Pancreas (tissue), 10 donors: ENCODE data around the gene SLC7A8. TPM values are rescaled to one million over a fixed set of nuclear protein-coding genes. Genes with fewer than 3 reads are reported as not detected.

ENCODE experiments used
- ATAC-seq, 4 donors: fragments of 200-7000 bp; cut with Tn5 transposase; one replicate each; pipeline versions ENCODE4 v1.8.0 to v1.9.1; 2020; ENCODE audit warnings: mild to moderate bottlenecking in 4 of 4, moderate library complexity in 4 of 4
- DNase-seq, 6 donors: peaks; one replicate each; pipeline ENCODE4 v3.0.0-alpha.2; 2020
- FAIRE-seq: peaks from 2 replicates; lab custom pipeline; 2012; peaks lifted over from hg19 to GRCh38; lab: Jason Lieb, UNC
- H3K27ac ChIP-seq, 4 donors: fragments of 200-600 bp; sonication (generic); 1 replicate in 3 of 4; 2 replicates in 1 of 4; pipeline versions ENCODE4 v1.5.0 to v1.8.0; 2020
- H3K27me3 ChIP-seq, 4 donors: fragments of 200-600 bp; one replicate each; pipeline ENCODE4 v1.8.0; 2021
- H3K36me3 ChIP-seq, 3 donors: fragments of 200-600 bp; sonication (generic) in 1 of 3; one replicate each; pipeline versions ENCODE4 v1.5.0 to v1.8.0; 2020 to 2021
- H3K4me1 ChIP-seq, 3 donors: fragments of 200-600 bp; one replicate each; pipeline ENCODE4 v1.8.0; 2021
- H3K4me3 ChIP-seq, 4 donors: fragments of 200-600 bp; sonication (generic) in 2 of 4; one replicate each; pipeline versions ENCODE4 v1.5.0 to v1.8.0; 2020 to 2021
- H3K9me3 ChIP-seq, 4 donors: fragments of 200-600 bp; one replicate each; pipeline ENCODE4 v1.8.0; 2021
- WGBS, 2 donors: extraction: QIAGEN DNeasy Blood & Tissue Kit; methylation state at CpG; one replicate each; pipeline ENCODE4 v1.1.7; 2013; 5-methylcytosine and 5-hydroxymethylcytosine counted together
- intact Hi-C, 3 donors: fragments of 100-400 bp; cut with DNase I; formaldehyde crosslinking; loops; one replicate each; pipeline versions ENCODE4 v1.11.1 to v1.14.2; 2022
- polyA plus RNA-seq, 2 donors: library from polyadenylated mRNA; stranded (reverse); fragments of 200-250 nt; gene quantifications; one replicate each; pipeline ENCODE4 v1.2.3, GENCODE V29; 2013
- total RNA-seq, 6 donors: library from RNA; stranded (reverse); fragmentation: NEBNext Ultra II Directional in 4 of 6; extraction: Animal tissue kit (Norgen Biotek cat#: 25700) in 4 of 6; gene quantifications; one replicate each; pipeline versions ENCODE4 v1.2.1 to v1.2.4, GENCODE V29; 2021 to 2023
- TF ChIP-seq, protein P1 (sequence below), 4 donors: fragments of 200-600 bp; sonication (generic) in 3 of 4; IDR thresholded peaks; one replicate each; pipeline versions ENCODE4 v1.5.0 to v1.8.0; 2021; ENCODE audit warnings: antibody characterized with exemption in 4 of 4
- donor health status: healthy with polysubstance abuse.
- donor health status: DM: no; HTN: no; CAD: no; lungs with moderate emphysema.
- donor health status: DM: no; HTN: no; CAD: no.
- donor health status: control.
- donor health status: control.
- donor health status: Bipolar disorder and iron deficiency.
- donor health status: DM: yes; HTN: yes; CAD: no.
- donor health status: DM: no; HTN: no; CAD: no.
- donor health status: DM: no; HTN: no; CAD: no.
- donor health status: DM: yes; HTN: yes; CAD: no.

The SLC7A8 gene
- total and polyA plus RNA-seq, 8 donors = 11.5 to 70.8 (median 30.5) TPM

DNA sequence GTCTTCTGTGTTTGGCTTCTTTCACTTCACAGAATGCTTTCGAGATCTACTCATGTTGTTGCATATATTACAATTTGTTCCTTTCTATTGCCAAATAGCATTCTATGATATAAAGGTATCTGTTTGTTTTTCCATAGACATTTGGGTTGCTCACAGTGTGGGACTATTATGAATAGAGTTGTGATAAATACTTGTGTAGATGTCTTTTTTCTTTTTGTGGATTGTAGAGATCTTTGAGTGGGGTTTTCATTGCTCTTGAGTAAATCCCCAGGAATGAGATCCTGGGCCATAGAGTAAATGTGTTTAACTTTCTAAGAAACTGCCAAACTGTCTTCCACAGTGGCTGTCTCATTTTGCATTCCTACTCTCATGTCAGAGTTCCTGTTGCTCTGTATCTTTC lies 39.5 kb downstream of the SLC7A8 start:
- ATAC-seq (no peak), FAIRE-seq (no peak), DNase-seq (no peak)
- WGBS, 2 donors = 64 to 66% methylated on average over 1 of the region's 1 CpG
- Histone ChIP-seq H3K27me3 (no peaks in the 10 kb centered on the region), H3K4me3 (no peak overlapping the region), H3K4me1 (peaks cover 0 to 12% (median 0%) of the 10 kb centered on the region in 3 donors), H3K27ac (no peak overlapping the region), H3K36me3 (no peaks in the 10 kb centered on the region), H3K9me3 (no peaks in the 10 kb centered on the region)
- TF ChIP-seq, protein P1, sequence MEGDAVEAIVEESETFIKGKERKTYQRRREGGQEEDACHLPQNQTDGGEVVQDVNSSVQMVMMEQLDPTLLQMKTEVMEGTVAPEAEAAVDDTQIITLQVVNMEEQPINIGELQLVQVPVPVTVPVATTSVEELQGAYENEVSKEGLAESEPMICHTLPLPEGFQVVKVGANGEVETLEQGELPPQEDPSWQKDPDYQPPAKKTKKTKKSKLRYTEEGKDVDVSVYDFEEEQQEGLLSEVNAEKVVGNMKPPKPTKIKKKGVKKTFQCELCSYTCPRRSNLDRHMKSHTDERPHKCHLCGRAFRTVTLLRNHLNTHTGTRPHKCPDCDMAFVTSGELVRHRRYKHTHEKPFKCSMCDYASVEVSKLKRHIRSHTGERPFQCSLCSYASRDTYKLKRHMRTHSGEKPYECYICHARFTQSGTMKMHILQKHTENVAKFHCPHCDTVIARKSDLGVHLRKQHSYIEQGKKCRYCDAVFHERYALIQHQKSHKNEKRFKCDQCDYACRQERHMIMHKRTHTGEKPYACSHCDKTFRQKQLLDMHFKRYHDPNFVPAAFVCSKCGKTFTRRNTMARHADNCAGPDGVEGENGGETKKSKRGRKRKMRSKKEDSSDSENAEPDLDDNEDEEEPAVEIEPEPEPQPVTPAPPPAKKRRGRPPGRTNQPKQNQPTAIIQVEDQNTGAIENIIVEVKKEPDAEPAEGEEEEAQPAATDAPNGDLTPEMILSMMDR (IDR thresholded peaks at IDR 0.05) = no peak
- intact Hi-C loops = no loop called here

DNA sequence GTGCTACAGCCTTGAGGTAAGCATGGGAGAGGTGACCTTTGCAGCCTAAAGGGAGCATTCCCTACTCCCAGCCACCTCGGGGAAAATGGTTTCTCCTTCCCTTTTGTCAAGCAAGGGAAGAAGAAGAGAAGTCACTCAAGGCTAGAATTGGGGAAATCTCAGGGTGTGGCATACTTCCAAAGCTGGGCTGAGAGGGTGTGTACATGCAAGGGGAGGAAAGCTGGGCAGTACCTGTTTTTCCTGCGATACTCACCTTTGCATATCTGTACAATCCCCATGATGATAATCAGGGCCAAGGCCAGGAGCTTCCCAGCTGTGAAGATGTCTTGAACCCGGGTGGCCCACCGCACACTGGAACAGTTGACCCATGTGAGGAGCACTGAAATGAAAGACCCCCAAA lies 40.6 kb downstream of the SLC7A8 start:
- 82 to 87% methylated on average over 4 of the region's 4 CpGs for WGBS, 2 donors
- Histone ChIP-seq H3K4me1 (peaks cover 0 to 12% (median 0%) of the 10 kb centered on the region in 3 donors), H3K4me3 (no peak overlapping the region), H3K27me3 (no peaks in the 10 kb centered on the region), H3K36me3 (no peaks in the 10 kb centered on the region), H3K9me3 (no peaks in the 10 kb centered on the region), H3K27ac (no peak overlapping the region)
- intact Hi-C loops = no loop called here
- no peak for FAIRE-seq
- no peak for ATAC-seq
- TF ChIP-seq, protein P1 (IDR thresholded peaks at IDR 0.05) = no peak
- DNase-seq = no peak

DNA sequence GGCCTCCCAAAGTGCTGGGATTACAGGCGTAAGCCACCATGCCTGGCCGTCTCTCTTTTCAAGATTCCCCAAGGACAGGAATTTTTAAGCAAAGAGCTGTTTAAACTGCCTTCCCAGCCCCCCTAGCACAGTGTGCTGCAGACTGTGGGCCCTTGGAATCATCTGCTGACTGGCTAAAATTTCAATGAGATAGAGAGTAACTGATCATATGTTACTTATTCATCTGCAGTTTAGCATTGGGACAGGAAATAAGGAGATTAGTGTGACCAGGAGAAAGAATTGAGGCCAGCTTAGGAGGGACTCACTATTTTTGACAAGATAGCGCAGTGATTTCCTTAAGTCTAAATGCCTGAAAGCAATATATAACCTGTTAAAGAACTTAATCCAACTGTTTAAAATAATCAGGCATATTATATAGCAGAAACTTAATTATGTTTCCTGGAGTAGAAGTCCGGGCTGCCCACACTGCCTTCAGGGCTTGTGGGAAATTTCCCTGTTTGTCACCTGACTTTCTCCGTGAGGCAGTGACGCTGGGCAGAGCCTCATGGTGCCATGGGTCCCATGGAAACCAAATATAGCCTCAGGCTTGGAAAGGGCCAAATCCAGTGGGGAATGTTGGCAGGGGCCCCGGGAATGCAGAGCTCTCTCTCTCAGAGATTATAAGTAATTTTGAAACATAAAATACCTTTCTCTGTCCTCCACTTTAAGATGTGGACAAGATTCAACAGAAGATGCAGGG lies 41.6 kb downstream of the SLC7A8 start:
- TF ChIP-seq, protein P1 (IDR thresholded peaks at IDR 0.05) = no peak
- intact Hi-C loops = no loop called here
- Histone ChIP-seq H3K4me1 (peaks cover 0 to 12% (median 0%) of the 10 kb centered on the region in 3 donors), H3K27me3 (no peaks in the 10 kb centered on the region), H3K4me3 (no peak overlapping the region), H3K9me3 (no peaks in the 10 kb centered on the region), H3K27ac (peak overlapping the region in 2 of 4 donors; percentile 17 to 38), H3K36me3 (no peaks in the 10 kb centered on the region)
- DNase-seq (peak in 5 of 6 donors; percentile 56 to 79 (median 73)), FAIRE-seq (no peak), ATAC-seq (peak; percentile 80 to 95 (median 94))
- WGBS, 2 donors = 50 to 52% methylated on average over 7 of the region's 7 CpGs

DNA sequence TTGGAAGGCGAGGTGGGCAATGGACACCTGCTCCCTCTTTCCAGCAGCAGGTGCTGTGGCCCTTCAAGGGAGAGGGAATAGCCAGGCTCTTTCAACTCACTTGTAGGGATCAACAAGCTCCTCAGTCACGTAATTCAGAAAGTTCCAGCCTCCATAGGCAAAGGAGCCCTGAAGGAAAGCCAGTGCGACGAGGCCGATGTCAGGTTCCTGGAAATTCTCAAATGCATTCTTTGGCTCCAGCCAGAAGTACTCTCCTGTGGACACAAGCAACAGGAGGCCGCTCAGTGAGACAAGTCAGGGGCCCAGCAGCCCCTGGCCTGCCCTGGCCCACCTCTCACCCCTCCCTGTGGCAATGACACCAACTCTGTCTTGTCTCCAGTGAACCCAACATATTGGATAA lies 43.1 kb downstream of the SLC7A8 start:
- peak in 1 of 6 donors; percentile 10 for DNase-seq
- Histone ChIP-seq H3K4me3 (no peak overlapping the region), H3K27me3 (no peaks in the 10 kb centered on the region), H3K36me3 (no peaks in the 10 kb centered on the region), H3K4me1 (peaks cover 0 to 12% (median 0%) of the 10 kb centered on the region in 3 donors), H3K27ac (no peak overlapping the region), H3K9me3 (no peaks in the 10 kb centered on the region)
- intact Hi-C loops = no loop called here
- WGBS, 2 donors = 91 to 93% methylated on average over 6 of the region's 6 CpGs
- TF ChIP-seq, protein P1 (IDR thresholded peaks at IDR 0.05) = no peak
- no peak for FAIRE-seq
- no peak for ATAC-seq

DNA sequence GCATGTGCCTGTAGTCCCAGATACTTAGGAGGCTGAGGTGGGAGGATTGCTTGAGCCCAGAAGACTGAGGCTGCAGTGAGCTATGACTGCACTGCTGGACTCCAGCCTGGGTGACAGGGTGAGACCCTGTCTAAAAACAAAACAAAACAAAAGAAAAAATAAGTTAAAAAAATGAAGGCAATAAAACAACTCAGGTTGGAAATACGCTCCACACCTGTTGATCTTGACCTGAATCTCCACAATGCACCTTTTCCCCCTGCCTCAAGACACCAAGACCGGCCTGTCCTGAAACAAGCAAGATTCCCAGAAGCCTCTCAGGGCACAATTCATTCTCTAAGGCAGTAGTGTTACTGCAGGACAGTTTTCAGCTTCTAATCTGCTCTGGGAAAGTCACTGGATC lies 43.6 kb downstream of the SLC7A8 start:
- ATAC-seq (no peak), FAIRE-seq (no peak), DNase-seq (no peak)
- Histone ChIP-seq H3K4me3 (no peak overlapping the region), H3K36me3 (no peaks in the 10 kb centered on the region), H3K27me3 (no peaks in the 10 kb centered on the region), H3K9me3 (no peaks in the 10 kb centered on the region), H3K27ac (no peak overlapping the region), H3K4me1 (peaks cover 0 to 12% (median 0%) of the 10 kb centered on the region in 3 donors)
- 97 to 100% methylated on average over 2 of the region's 2 CpGs for WGBS, 2 donors
- TF ChIP-seq, protein P1 (IDR thresholded peaks at IDR 0.05) = no peak
- intact Hi-C loops = no loop called here
